DND-41 (cell line): ENCODE results near the gene SPOCK2.

Experiments used
- ATAC-seq: fragments of 200-7000 bp; cut with Tn5 transposase; 3 replicates; pipeline ENCODE4 v1.9.1; 2021; ENCODE audit warnings: low read depth; ENCODE audit not compliant: insufficient read depth
- DNase-seq: peaks from one replicate; pipeline ENCODE4 v3.0.0-alpha.2; 2020
- H2AFZ ChIP-seq: 2 replicates; pipeline ENCODE4 v1.6.0; 2012; ENCODE audit warnings: low read depth, low read length
- H3K27ac ChIP-seq: 2 replicates; pipeline ENCODE4 v1.5.1; 2012; ENCODE audit warnings: low read length, inconsistent platforms
- H3K27me3 ChIP-seq: fragments of 200-600 bp; sonication (generic); 2 replicates; pipeline ENCODE4 v1.6.0; 2012; ENCODE audit warnings: low read length, mild to moderate bottlenecking, inconsistent platforms; ENCODE audit not compliant: insufficient read depth, poor library complexity
- H3K36me3 ChIP-seq: 2 replicates; pipeline ENCODE4 v1.5.1; 2012; ENCODE audit warnings: low read length, inconsistent platforms; ENCODE audit not compliant: insufficient read depth
- H3K4me1 ChIP-seq: 2 replicates; pipeline ENCODE4 v1.5.1; 2012; ENCODE audit warnings: mild to moderate bottlenecking, low read length; ENCODE audit not compliant: insufficient read depth
- H3K4me2 ChIP-seq: 2 replicates; pipeline ENCODE4 v1.6.0; 2012; ENCODE audit warnings: mild to moderate bottlenecking, moderate library complexity, low read length, inconsistent platforms; ENCODE audit not compliant: insufficient read depth
- H3K4me3 ChIP-seq, 2 experiments: fragments of 200-600 bp in 1 of 2; shearing (Covaris generic) in 1 of 2; 2 replicates each; pipeline ENCODE4 v1.5.1; 2012 to 2016; ENCODE audit warnings: inconsistent platforms in 2 of 2, low read length in 2 of 2, mild to moderate bottlenecking in 2 of 2, low read depth in 1 of 2, moderate library complexity in 1 of 2
- H3K79me2 ChIP-seq: 2 replicates; pipeline ENCODE4 v1.6.0; 2012; ENCODE audit warnings: low read length, inconsistent platforms; ENCODE audit not compliant: insufficient read depth
- H3K9ac ChIP-seq: 2 replicates; pipeline ENCODE4 v1.6.0; 2012; ENCODE audit warnings: low read depth, mild to moderate bottlenecking, inconsistent platforms, low read length, moderate library complexity
- H3K9me3 ChIP-seq: 2 replicates; pipeline ENCODE4 v1.5.1; 2012; ENCODE audit warnings: low read length, moderate library complexity, mild to moderate bottlenecking, inconsistent platforms; ENCODE audit not compliant: insufficient read depth, severe bottlenecking
- H4K20me1 ChIP-seq: 2 replicates; pipeline ENCODE4 v1.6.0; 2012; ENCODE audit warnings: low read length; ENCODE audit not compliant: insufficient read depth
- EZH2 ChIP-seq: IDR thresholded peaks from 3 replicates; pipeline ENCODE4 v1.6.1; 2012; ENCODE audit warnings: borderline replicate concordance, low read depth, mild to moderate bottlenecking, moderate library complexity, low read length, inconsistent platforms; ENCODE audit not compliant: severe bottlenecking
- TF ChIP-seq, protein P1 (sequence below): IDR thresholded peaks from 2 replicates; pipeline ENCODE4 v1.5.1; 2012; ENCODE audit warnings: borderline replicate concordance, low read length, moderate library complexity, mild to moderate bottlenecking; ENCODE audit not compliant: poor library complexity, severe bottlenecking; ENCODE audit errors: extremely low read depth

Gene SPOCK2

DNA sequence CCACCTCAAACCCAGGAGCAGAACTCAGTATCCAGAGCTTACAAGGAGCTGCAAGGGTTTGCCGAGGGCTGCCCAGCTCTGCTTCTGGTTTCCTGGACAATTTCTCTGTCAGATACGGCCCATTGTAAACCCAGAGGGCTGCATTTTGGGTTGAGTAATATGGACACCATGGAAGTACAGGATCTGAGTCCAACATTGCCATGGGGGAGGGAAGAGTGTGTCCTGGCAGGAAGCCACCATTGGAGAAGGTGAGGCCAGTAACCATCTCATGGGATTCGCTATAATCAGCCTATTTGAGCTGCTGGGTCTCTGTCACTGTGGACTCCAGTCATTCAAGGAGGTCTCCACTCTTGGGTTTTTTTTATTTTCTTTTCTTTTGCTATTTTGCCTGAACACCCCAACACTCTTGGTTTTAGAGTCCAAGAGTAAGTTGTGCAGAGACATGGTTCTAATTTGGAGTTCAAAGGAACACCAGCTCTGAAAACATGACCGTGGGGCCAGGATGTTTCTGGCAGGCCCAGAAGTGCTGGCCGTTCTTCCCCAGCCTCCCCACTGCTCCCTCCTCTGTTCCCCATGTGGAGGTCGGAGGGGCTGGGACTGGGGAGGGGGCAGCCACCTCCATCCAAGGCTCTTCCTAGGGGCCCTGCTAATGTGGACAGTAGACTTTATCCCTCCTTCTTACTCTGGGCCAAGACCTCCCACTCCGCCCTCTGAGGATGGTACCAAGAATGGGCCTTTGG, 77.9 kb downstream of the SPOCK2 start:
- no peaks in the 10 kb centered on the region for H3K79me2 ChIP-seq
- no peaks in the 10 kb centered on the region for H3K27me3 ChIP-seq
- H3K9ac ChIP-seq = no peak overlapping the region
- no peak overlapping the region; the same call in 1 of the 2 replicates for H2AFZ ChIP-seq
- TF ChIP-seq, protein P1, sequence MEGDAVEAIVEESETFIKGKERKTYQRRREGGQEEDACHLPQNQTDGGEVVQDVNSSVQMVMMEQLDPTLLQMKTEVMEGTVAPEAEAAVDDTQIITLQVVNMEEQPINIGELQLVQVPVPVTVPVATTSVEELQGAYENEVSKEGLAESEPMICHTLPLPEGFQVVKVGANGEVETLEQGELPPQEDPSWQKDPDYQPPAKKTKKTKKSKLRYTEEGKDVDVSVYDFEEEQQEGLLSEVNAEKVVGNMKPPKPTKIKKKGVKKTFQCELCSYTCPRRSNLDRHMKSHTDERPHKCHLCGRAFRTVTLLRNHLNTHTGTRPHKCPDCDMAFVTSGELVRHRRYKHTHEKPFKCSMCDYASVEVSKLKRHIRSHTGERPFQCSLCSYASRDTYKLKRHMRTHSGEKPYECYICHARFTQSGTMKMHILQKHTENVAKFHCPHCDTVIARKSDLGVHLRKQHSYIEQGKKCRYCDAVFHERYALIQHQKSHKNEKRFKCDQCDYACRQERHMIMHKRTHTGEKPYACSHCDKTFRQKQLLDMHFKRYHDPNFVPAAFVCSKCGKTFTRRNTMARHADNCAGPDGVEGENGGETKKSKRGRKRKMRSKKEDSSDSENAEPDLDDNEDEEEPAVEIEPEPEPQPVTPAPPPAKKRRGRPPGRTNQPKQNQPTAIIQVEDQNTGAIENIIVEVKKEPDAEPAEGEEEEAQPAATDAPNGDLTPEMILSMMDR = no peak
- TF ChIP-seq EZH2 = no peak
- no peaks in the 10 kb centered on the region for H3K4me1 ChIP-seq
- ATAC-seq (no peak), DNase-seq (no peak)
- H4K20me1 ChIP-seq = no peaks in the 10 kb centered on the region
- no peaks in the 10 kb centered on the region for H3K36me3 ChIP-seq
- no peak overlapping the region for H3K4me3 ChIP-seq
- H3K9me3 ChIP-seq = no peaks in the 10 kb centered on the region
- H3K27ac ChIP-seq = no peak overlapping the region
- no peak overlapping the region for H3K4me2 ChIP-seq

DNA sequence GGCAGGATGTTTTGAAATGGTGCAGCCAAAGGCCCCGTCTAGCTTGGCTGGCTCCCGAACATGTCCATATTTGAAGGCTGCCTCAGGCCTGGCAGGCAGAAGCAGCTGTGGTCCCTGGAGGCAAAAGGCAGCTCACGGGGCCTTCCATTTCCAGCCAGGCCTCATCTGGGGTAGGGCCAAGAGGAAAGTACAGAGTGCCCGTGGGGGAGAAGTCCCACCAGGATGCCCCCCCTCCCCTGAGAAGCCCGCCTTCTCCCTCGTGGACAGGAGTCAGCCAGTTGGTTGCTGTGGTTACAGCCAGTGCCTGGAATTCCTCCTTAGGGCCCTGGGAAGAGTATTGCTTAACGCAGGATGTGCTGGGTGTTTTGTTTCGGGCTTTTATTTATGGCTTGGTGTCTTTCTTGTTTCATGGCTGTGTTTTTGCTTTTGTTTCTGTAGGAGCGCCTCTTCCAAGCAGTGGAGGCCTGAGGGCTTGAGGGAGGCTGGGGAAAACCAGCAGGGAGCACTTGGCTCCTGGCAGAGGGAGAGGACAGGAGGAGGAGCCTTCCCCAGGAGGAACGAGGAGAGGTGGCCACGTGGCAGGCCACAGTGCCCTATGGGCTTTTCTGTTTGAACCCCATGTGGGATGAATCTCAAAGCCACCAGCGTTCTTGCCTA, 78.8 kb downstream of the SPOCK2 start:
- H4K20me1 ChIP-seq = no peaks in the 10 kb centered on the region
- DNase-seq = no peak
- TF ChIP-seq, protein P1 = no peak
- TF ChIP-seq EZH2 = no peak
- ATAC-seq = no peak
- H3K36me3 ChIP-seq = no peaks in the 10 kb centered on the region
- no peaks in the 10 kb centered on the region for H3K79me2 ChIP-seq
- H3K27ac ChIP-seq = no peak overlapping the region
- no peak overlapping the region for H2AFZ ChIP-seq
- H3K9me3 ChIP-seq = no peaks in the 10 kb centered on the region
- H3K4me1 ChIP-seq = no peaks in the 10 kb centered on the region
- no peak overlapping the region for H3K4me2 ChIP-seq
- H3K27me3 ChIP-seq = no peaks in the 10 kb centered on the region
- H3K9ac ChIP-seq = no peak overlapping the region
- H3K4me3 ChIP-seq = no peak overlapping the region

DNA sequence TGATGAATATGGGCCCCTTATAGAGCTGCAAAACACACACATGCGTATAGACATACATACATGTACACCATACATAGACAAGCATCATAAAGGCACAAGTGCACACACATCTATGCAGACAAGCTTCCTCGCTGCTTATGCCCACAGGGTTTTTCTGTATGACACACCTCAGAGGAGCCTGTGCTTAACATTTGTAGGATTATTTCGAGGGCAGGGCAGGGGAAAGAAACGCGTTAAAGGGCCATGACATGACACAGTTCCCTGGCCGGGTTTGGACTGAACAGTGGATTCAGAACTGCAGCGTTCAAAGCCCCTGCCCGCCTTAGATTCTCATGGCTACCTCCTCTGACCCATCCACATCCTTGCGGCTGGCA, 79.3 kb downstream of the SPOCK2 start:
- no peaks in the 10 kb centered on the region for H3K79me2 ChIP-seq
- TF ChIP-seq EZH2 = no peak
- TF ChIP-seq, protein P1 = no peak
- no peak overlapping the region for H3K4me3 ChIP-seq
- no peaks in the 10 kb centered on the region for H3K4me1 ChIP-seq
- H4K20me1 ChIP-seq = no peaks in the 10 kb centered on the region
- no peak overlapping the region for H3K27ac ChIP-seq
- ATAC-seq (no peak), DNase-seq (no peak)
- H3K9ac ChIP-seq = no peak overlapping the region
- H3K4me2 ChIP-seq = no peak overlapping the region
- no peaks in the 10 kb centered on the region for H3K27me3 ChIP-seq
- H3K9me3 ChIP-seq = no peaks in the 10 kb centered on the region
- no peaks in the 10 kb centered on the region for H3K36me3 ChIP-seq
- H2AFZ ChIP-seq = no peak overlapping the region
